Fibroblast of peridontal ligament (primary cell): Measurements from ENCODE around the gene BST2.

Experiments used
- DNase-seq: peaks from one replicate; pipeline ENCODE4 v3.0.0-alpha.2; 2010; ENCODE audit errors: extremely low read depth

The BST2 gene

DNA sequence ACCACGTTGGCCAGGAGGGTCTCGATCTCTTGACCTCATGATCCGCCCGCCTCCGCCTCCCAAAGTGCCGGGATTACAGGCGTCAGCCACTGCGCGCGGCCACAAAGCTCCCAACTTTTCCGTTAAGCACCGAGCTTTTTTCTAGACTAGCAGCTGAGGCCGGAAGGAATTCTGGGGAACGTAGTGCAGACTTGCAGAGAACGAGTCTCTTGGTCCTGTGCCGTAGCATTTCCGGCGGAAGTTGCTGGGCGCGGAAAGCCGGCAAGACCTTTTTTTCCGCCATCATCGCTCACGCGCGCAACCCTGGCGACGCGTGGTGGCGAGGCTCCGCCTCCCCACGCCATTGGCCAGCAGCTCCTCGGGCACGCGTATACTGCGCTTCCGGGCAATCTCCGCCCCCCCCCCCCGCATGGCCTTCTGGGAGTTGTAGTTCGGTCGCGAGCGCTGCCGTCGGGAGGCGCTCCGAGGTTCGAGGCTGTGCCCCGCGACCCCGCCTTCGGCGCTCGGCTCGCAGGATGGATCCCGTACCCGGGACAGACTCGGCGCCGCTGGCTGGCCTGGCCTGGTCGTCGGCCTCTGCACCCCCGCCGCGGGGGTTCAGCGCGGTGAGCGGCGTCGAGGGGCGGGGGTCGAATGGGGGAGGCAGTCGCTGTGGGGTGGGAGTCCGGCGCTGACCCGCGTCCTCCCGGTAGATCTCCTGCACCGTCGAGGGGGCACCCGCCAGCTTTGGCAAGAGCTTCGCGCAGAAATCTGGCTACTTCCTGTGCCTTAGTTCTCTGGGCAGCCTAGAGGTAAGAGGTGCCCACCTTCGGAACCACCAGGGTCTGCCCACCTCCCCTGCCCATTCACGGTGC lies 14.4 kb upstream of the BST2 start, which contains the start of gene MVB12A:
Gene MVB12A (plus strand): TSS at position 427 of the 854 bp plus-strand sequence. CDS start 89 bp downstream, at position 516.
- DNase-seq, result peak; percentile 99

DNA sequence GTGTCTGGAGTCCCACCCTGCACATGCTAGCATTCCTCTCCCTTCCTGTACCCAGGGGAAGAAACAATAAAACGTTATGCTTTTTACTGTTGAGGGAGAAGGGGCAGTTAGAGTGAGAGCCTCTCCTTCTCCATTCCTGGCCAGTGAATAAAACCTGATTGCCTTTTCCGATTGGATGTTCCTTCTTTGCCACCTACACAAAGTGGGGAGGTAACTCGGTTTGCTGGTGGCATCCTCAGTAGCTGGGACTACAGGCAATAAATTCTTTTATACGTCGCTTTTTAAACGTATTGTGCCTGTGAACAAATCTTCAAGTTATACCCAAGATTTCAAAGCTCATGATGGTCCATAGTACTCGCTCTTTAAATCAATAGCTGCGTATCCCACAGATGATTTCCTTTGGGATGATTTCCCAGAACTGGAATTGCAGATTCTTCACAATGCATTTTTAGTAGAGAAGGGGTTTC lies 13.8 kb upstream of the BST2 start:
- no peak for DNase-seq

DNA sequence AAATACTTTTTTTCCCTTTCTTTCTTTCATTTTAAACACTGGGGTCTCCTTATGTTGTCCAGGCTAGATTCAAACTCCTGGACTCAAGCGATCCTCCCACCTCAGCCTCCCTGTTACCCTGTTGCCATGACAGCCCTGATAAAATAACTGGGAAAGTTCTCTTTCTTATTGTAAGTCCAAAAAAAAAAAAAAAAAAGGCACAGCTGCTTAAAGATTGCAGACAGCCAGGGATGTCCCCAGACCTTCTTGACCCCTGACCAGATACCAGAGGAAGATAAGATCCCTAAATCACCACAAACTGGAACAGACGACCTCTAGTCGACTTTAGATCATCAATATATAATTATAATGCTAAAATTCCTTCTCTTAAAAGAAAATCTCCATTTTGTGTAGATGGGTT lies 13.3 kb upstream of the BST2 start:
- no peak for DNase-seq

DNA sequence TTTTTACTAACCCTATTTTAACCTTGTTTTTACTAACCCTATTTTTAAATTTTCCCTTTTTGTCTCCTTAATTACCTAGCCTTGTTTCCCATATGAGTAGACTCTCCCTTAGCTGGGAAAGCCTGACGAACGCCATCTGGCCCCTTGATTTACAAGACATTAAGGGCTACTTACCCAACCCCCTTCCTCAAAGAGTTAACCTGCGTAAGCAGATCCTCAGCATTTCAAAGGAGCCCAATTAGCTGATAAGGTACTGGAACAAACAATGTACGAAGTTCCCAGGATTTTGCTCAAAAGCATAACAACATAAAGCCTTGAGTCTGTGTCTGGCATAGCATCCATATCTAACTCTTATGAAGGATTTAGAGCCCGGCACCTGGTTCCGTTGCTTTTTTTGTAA lies 9.7 kb upstream of the BST2 start:
- no peak for DNase-seq

DNA sequence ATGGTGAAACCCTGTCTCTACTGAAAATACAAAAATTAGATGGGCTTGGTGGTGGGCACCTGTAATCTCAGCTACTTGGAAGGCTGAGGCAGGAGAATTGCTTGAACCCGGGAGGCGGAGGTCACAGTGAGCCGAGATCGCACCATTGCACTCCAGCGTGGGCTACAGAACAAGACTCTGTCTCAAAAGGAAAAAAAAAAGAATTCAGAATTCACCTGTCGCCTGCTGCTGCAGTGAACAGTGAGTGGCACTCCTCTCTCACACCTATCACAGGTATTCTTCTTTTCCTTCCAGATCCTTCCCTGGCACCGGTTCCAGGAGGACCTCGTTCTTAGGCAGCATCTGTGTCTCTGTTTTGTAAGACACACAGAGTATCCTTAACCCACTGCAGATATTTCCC lies 8.7 kb upstream of the BST2 start:
- no peak for DNase-seq

DNA sequence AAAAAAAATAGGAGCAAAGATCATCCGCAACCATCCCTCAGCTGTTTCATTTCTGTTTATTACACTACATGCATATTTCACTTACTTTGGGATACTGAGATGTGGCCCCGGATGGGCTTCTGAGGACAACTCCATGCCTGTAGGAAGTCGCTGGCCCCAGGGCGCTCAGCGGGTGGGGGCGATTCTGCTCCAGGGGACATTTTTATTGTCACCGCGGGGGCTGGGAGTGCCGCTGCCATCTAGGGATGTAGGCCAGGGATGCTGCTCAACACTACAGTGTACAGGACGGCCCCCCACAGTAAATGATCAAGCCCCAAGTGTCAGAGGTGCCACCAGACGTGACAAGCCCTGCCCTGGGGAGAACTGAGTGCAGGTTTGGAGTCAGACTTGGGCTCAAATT lies 6.4 kb upstream of the BST2 start:
- DNase-seq, result no peak

DNA sequence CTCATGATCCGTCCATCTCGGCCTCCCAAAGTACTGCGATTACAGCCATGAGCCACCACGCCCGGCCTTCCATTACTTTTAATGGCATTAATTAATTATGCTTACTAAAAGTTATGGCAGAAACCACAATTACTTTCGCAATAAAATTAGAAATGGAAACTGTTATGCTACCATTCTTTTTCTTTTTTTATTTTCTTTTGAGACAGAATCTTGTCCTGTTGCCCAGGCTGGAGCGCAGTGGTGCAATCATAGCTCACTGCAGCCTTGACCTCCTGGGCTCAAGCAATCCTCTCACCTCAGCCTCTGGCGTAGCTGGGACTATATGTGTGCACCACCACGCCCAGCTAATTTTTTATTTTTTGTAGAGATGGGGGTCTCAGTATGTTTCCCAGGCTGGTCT lies 4.6 kb upstream of the BST2 start:
- DNase-seq, result no peak

DNA sequence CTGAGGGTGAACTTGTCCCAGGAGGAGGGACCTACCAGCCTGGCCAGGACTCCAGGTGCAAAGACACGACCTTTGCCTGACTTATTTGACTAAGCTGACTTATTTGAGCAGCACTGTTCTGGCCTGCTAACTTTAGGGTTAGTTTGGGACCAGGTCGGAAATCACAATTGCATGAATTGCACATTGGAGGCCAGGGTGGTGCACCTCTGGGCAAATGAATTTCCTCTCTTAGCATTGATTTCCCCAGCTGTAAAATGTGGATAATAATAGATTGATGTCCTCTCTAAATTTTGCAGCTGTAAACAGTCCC lies 1.4 kb upstream of the BST2 start:
- DNase-seq, result no peak

DNA sequence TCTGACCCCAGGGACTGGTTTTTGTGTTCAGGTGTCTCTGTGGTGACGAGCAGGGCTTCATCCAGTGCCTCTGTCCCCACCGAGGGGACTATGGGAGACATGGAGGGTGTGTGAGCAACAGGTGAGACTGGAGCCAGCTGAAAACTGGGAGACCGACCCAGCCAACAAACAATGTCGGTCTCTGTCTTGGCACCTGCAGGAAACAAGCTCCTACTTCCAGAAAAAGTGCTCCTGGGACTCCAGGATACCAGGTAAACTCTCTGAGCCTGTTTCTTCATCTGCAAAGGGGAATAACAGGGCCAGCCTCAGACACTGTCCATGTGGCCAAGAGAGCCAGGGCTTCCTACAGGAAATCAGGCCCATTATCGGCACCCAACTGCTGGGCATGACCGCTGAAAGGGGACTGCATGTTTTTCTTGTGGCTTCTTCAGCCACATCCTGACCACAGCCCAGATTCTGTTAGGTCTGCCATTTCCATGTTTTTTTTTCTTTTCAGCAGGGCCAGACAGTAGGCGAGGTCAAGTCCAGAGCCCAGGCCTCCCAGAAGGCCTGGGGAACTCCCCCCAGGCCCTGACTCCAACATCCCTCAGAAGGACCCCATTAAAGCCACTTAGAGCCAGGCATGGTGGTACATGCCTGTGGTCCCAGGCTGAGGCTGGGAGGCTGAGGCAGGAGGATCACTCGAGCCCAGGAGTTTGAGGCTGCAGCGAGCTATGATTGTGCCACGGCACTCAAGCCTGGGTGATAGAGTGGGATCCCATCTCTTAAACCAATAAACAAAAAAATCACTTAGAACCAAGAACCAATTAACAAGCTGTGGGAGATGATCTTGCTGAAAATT lies 836 bp upstream of the BST2 start:
- DNase-seq, result no peak

DNA sequence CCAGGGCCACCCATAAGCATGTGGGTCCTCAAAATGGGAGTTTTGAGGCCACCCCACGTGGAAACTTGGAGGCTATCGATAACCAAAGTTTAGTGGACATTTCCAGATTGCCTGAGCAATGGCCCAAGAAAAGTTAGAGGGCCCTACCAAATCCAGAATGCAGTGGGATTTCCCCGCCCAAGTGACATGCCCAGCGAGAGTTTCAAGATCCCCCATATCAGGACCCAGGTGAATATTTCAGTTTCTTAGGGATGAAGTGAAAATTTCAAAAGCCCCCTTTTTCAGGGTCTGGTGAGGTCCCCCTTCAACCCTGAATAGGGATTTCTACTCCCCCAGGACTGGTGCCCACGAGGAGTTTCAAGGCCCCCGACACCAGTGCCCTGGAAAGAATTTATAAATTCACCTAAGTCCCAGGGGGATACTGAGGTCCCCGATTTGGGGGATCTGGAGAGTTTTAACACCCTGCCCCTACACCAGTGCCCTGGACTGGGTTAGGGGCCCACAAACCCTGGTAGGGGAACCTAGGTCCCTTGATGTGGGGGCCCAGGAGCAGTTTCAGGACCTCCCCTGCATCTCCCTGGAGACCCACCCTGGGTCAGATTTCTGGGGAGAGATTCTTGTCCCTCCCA lies 695 bp downstream of the BST2 start:
- DNase-seq, result no peak

DNA sequence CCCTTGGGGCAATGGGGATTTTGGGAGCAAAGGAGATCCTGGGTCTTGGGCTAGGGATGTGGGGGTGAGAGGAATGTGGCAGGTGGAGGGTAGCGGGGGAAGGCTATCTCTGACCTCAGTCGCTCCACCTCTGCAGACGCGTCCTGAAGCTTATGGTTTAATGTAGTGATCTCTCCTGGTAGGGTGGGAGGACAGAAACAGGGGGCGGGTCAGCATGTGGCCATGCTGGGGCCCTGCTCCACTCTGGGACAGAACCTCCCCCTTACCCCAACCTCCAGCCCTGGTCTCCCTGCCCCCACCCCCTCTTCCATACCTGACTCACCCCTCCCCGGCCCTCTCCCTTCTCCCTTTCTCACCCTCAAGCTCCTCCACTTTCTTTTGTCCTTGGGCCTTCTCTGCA lies 1.4 kb downstream of the BST2 start:
- DNase-seq, result no peak

DNA sequence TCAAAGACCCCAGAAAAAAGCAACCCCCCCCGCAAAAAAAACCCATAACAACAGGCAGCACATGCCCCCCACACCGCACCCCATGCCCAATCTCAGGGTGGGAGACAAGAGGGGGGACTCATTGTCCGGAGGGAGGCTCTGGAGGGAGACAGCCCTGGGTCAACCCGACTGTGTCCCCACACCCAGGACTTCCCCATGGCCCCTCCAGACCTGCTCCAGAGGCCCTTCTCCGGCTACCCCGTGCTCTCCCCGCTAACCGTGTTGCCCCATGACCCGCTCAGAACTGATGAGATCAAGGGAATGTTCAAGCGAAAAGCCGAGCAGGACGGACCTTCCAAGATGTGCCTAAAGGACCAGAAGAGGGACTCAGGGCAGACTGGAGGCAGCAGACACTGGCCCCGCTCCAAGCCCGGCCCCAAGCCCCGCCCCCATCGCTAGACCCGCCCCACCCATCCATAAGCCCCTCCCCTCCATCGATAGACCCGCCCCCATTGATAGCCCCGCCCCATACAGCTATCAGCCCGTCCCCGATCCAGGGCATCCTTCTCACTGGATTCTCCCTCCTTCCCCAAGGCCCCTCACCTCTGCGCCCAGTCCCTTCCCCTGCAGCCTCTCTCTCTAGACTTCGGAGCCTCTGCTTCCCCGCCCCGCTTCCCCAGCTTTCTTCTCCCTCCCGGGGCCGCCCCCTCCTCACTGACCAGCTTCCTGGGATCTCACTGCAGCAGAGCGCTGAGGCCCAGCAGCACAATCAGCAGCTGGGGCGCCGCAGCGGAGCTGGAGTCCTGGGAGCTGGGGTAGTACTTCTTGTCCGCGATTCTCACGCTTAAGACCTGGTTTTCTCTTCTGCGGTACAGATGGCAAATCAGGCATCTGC lies 2.2 kb downstream of the BST2 start:
- DNase-seq, result no peak

DNA sequence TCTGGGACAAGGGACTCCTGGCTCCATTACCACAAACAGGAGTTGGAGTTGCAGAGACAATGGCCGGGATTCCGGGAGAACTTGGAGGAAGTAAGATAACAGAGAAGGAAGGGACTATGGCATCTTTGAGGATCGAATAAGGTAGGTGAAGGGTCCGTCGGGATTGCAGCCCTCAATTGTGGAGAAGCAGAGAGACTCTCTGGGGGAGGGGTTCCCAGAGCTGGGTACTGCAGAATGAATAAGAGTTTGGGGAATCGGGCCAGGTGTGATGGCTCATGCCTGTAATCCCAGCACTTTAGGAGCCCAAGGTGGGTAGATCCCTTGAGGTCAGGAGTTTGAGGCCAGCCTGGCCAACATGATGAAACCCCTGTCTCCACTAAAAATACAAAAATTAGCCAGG lies 3.8 kb downstream of the BST2 start:
- DNase-seq, result no peak

DNA sequence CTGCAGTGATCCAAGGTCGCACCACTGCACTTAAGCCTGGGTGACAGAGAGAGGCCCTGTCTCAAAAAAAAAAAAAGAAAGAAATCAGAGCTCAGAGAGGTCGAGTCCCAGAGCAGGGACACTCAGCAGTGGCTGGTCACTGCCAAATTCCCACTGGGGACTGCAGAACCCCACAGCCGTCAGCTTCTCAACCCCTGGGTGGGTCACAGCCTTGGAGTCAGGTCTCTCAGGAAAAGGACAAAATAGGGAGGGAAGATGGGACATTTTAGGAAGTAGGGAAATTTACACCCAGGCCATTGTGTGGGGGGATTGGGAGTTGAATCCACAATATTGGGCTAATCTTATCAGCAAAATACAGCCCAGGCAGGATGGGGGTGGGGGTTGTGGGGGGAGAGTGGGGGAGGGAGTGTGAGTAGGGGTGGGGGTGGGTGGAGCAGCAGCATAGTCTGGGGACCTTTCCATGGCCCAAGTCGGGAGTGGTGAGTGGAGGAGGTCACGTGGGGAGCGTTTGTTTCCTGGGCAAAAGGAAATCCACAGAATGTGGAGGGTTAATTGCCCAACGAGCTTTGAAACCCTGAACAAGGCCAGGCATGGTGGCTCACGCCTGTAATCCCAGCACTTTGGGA lies 6.4 kb downstream of the BST2 start:
- DNase-seq, result no peak

DNA sequence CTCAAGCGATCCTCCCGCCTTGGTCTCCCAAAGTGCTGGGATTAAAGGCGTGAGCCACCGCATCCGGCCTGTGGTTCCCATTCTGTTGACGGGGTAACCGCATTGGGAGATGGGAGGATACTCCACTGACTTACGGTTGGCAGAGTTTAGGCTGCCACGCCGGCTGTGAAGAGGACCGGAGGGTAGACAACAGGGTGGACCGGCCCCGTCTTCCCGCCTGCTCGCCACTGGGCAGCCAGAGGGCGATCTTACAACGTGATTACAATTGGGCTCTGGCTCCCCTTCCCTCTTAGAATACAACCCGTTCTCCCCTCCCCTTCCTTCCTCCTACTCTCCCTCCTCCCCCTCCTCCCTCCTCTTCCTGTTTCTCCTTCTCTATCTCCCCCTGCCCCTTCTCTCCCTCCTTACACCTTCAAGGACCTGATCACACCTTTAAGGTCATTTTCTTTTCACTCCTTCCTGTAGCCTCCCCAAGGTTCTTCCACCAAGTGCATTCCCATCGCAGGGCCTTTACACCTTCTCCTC lies 10.5 kb downstream of the BST2 start:
- DNase-seq, result peak; percentile 54

DNA sequence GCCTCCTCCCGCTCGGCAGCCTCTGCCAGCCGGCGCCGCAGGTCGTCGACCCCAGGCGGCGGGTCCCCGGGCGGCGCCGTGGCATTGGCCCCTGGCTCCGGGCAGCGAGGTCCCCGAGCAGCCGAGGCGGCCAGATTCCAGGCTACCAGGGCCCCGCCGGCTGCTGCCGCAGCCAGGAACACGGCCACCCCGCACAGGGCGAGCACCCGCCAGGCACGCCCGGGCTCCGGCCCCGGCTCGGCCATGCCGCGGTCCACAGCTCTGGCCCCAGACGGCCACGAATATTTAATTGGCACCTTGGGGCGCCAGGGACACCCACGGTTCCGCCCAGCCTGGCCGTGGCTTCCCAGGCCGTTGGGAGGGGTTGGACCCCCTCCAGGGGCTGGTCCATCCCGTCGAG lies 11.5 kb downstream of the BST2 start, which contains the start of gene CCDC194:
Gene CCDC194 (minus strand): TSS at position 283 of the 400 bp plus-strand sequence. CDS start 38 bp downstream, at position 245.
- no peak for DNase-seq

DNA sequence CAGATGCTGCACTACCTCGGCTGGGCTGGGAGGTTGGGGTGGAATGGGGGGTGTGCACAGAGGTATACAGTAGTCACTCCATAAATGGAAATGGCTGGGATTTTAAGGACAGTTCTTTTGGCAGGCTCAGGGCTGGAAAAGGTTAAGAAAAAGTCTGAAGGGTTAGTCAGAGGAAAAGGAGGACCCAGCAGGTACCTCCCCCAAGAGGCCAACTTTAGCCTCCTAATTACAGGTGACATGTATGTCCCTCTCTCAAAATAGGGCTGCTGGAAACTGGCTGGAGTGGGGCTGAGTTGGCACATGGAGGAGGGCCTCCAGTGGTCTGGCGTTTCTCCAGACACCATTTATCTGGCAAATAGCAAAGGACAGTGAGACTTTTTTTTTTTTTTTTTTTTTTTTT lies 12.4 kb downstream of the BST2 start:
- no peak for DNase-seq

DNA sequence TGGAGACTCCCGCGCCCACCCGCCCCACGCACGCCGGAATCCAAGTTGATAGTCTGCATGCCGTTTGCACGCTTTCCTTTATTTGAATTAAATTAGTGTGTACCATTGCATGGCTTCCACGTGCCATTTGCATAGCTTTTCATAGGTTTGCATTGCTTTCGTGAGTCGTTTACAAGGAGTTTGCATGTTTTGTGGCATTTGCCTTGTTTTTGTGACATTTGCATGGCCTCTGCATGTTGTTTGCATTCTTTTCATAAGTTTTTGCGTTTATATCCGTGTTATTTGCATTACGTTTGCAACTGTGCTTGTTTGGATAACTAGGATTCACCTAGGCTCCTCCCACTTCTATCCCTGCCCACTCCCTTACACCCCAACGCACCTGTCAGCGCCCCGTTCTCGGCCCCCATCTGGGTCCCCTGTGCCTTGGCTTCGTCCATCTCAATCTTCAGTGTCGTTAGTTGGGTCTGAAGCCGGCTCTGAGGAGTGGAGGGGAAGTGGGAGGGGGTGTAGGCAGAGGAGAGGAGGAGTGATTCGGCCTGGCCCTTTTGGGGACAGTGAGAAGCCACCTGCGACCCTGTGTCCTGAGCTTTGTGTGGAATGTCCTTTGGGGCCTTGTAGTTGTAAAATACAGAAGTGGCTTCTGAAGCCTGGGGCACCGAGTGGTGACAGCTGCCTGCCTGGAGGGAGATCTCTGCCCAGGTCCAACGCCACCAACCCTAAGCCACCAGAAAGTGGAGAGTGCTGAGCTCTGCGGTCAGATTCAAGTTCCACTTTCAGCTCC lies 13.9 kb downstream of the BST2 start:
- DNase-seq, result peak; percentile 23

DNA sequence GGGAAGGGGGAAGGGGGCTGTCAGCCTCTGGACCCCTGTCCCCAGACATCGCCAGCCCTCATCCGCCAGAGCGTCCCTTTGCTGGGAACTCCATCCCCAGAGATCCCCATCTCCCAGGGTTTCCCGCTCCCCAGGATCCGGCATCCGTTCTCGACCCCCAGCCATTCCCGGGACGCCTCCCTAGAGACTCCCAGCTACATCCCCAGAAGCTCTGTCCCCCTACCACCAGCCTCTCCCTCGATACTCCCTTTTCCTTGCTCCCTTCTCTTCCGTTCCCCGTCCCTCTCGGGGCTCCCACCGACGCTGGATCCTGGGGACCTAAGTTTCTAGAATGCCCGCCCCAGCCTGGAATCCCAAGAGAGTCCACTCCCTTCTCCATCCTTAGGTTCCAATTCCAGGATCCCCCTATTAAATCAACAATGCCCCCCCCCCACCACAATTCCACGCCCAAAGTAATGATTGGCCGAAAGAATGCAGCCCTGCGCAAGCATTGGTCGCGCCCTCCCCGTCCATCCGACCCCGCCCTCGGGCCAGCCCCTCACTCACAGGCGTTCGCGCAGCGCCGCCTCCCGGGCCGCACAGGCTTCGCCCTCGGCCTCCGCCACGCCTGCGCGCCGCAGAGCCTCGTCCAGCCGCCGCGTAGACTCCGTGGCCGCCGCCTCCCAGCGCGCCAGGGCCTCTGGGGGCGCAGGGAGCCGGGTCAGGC lies 14.6 kb downstream of the BST2 start:
- DNase-seq, result peak; percentile 77
